ENCODE data around the gene CCDC141.

GRCh38 chr2:178920916-178921513 is 128.9 kb downstream of the CCDC141 start:
- no peak for TF ChIP-seq EZH2 (IDR thresholded peaks at IDR 0.05; ENCODE audit: borderline replicate concordance, low read depth, low read length, severe bottlenecking)
- TF ChIP-seq CTCF (IDR thresholded peaks at IDR 0.05; ENCODE audit: extremely low read depth in 1 of 2, insufficient read depth in 1 of 2, low read depth in 1 of 2, low read length in 2 of 2), result no peak
- TF ChIP-seq POLR2A (IDR thresholded peaks at IDR 0.05; ENCODE audit: low read depth, low read length), result no peak

Data from endothelial cell of umbilical vein (primary cell).